H1 (cell line): ENCODE measurements around the gene MAFF. TPM values are rescaled to one million over a fixed set of nuclear protein-coding genes. Genes with fewer than 3 reads are reported as not detected.

Experiments
- CTCF ChIA-PET: fragments of 300-600 bp; sonication (Branson Sonifier 250); formaldehyde crosslinking; loops from one replicate; lab custom pipeline; 2021; ENCODE audit not compliant: partially characterized antibody; lab: Charles Lee
- POLR2A ChIA-PET: fragments of 300-600 bp; sonication (Branson Sonifier 250); formaldehyde crosslinking; loops from one replicate; lab custom pipeline; 2021; ENCODE audit warnings: inconsistent platforms; ENCODE audit not compliant: partially characterized antibody; lab: Charles Lee
- DNase-seq, 2 experiments: peaks; one replicate each; pipeline versions ENCODE4 v3.0.0 to v3.0.0-alpha.2; 2010 to 2022; ENCODE audit warnings: low spot score in 2 of 2, low read depth in 1 of 2, mixed read lengths in 1 of 2
- FAIRE-seq: peaks from 2 replicates; lab custom pipeline; 2011; peaks lifted over from hg19 to GRCh38; lab: Jason Lieb, UNC
- H2AFZ ChIP-seq: 2 replicates; pipeline ENCODE4 v1.8.1; 2012; ENCODE audit warnings: low read length, inconsistent platforms
- H2AK5ac ChIP-seq: 2 replicates; pipeline ENCODE4 v1.6.1; 2013; ENCODE audit warnings: low read depth, low read length
- H2BK120ac ChIP-seq: replicated peaks from 2 replicates; pipeline ENCODE3; 2013; ENCODE audit warnings: low read depth, low read length, inconsistent platforms
- H2BK12ac ChIP-seq: 2 replicates; pipeline ENCODE4 v1.6.1; 2013; ENCODE audit warnings: low read depth, low read length
- H2BK15ac ChIP-seq: 2 replicates; pipeline ENCODE4 v1.6.1; 2013; ENCODE audit warnings: low read length
- H2BK20ac ChIP-seq: 2 replicates; pipeline ENCODE4 v1.6.1; 2013; ENCODE audit warnings: low read length
- H2BK5ac ChIP-seq: 2 replicates; pipeline ENCODE4 v1.6.1; 2013; ENCODE audit warnings: low read depth, low read length
- H3K14ac ChIP-seq: 2 replicates; pipeline ENCODE4 v1.6.1; 2013; ENCODE audit warnings: inconsistent platforms; ENCODE audit not compliant: insufficient read length
- H3K18ac ChIP-seq: 2 replicates; pipeline ENCODE4 v1.6.1; 2013; ENCODE audit warnings: low read length; ENCODE audit errors: extremely low read depth
- H3K23ac ChIP-seq: 2 replicates; pipeline ENCODE4 v1.6.1; 2013; ENCODE audit warnings: inconsistent platforms; ENCODE audit not compliant: insufficient read length
- H3K23me2 ChIP-seq: 2 replicates; pipeline ENCODE4 v1.6.1; 2013; ENCODE audit warnings: low read depth, low read length
- H3K27ac ChIP-seq: 2 replicates; pipeline ENCODE4 v1.6.1; 2011; ENCODE audit warnings: low read depth, low read length, inconsistent platforms
- H3K27me3 ChIP-seq, 4 experiments: replicated peaks in 1 of 4; 1 replicate in 1 of 4; 2 replicates in 3 of 4; pipeline versions ENCODE4 v1.6.1 to v1.8.1; 2011 to 2013; ENCODE audit warnings: low read length in 3 of 4, mild to moderate bottlenecking in 3 of 4, inconsistent platforms in 2 of 4, mixed read lengths in 2 of 4, moderate library complexity in 1 of 4; ENCODE audit not compliant: control insufficient read depth in 3 of 4, insufficient read depth in 3 of 4; ENCODE audit errors: extremely low read depth in 1 of 4
- H3K36me3 ChIP-seq, 4 experiments: 2 replicates each; pipeline versions ENCODE4 v1.6.1 to v1.8.1; 2011 to 2013; ENCODE audit warnings: mild to moderate bottlenecking in 4 of 4, low read length in 3 of 4, moderate library complexity in 2 of 4, control low read depth in 1 of 4, inconsistent platforms in 1 of 4; ENCODE audit not compliant: insufficient read depth in 4 of 4, control insufficient read depth in 2 of 4
- H3K4ac ChIP-seq: replicated peaks from 2 replicates; pipeline ENCODE3; 2013; ENCODE audit warnings: low read length, low read depth, mixed read lengths, inconsistent platforms; ENCODE audit not compliant: insufficient read length
- H3K4me1 ChIP-seq, 4 experiments: replicated peaks in 1 of 4; 1 replicate in 1 of 4; 2 replicates in 3 of 4; pipeline versions ENCODE4 v1.6.1 to v1.8.1; 2011 to 2013; ENCODE audit warnings: low read length in 3 of 4, inconsistent platforms in 2 of 4, mixed read lengths in 1 of 4; ENCODE audit not compliant: insufficient read depth in 4 of 4, control insufficient read depth in 3 of 4
- H3K4me2 ChIP-seq, 2 experiments: 2 replicates each; pipeline versions ENCODE4 v1.6.1 to v1.8.1; 2011 to 2013; ENCODE audit warnings: low read depth in 2 of 2, low read length in 2 of 2, control low read depth in 1 of 2, inconsistent platforms in 1 of 2, mild to moderate bottlenecking in 1 of 2; ENCODE audit not compliant: insufficient read depth in 1 of 2
- H3K4me3 ChIP-seq, 4 experiments: fragments of 200-600, 300-600 bp in 1 of 4; sonication (generic), shearing (Covaris generic), sonication (Bioruptor Twin) in 1 of 4; 2 replicates each; pipeline versions ENCODE4 v1.5.1 to v1.8.1; 2011 to 2016; ENCODE audit warnings: low read length in 4 of 4, low read depth in 3 of 4, control low read depth in 2 of 4, inconsistent platforms in 2 of 4, mild to moderate bottlenecking in 2 of 4, mixed read lengths in 1 of 4, moderate library complexity in 1 of 4; ENCODE audit not compliant: insufficient read depth in 2 of 4; ENCODE audit errors: extremely low read depth in 1 of 4
- H3K56ac ChIP-seq: replicated peaks from 2 replicates; pipeline ENCODE3; 2013; ENCODE audit warnings: low read depth, mild to moderate bottlenecking, mixed read lengths, low read length, inconsistent platforms; ENCODE audit not compliant: insufficient read length
- H3K79me1 ChIP-seq: 2 replicates; pipeline ENCODE4 v1.6.1; 2013; ENCODE audit warnings: low read depth, low read length, control low read depth
- H3K79me2 ChIP-seq, 2 experiments: 2 replicates each; pipeline versions ENCODE4 v1.6.1 to v1.8.1; 2012 to 2013; ENCODE audit warnings: low read length in 2 of 2, mild to moderate bottlenecking in 2 of 2, inconsistent platforms in 1 of 2; ENCODE audit not compliant: insufficient read depth in 2 of 2, control insufficient read depth in 1 of 2
- H3K9ac ChIP-seq, 4 experiments: replicated peaks in 1 of 4; 1 replicate in 1 of 4; 2 replicates in 3 of 4; pipeline versions ENCODE4 v1.6.1 to v1.8.1; 2011 to 2013; ENCODE audit warnings: low read depth in 3 of 4, low read length in 3 of 4, control low read depth in 2 of 4, mild to moderate bottlenecking in 2 of 4, moderate library complexity in 2 of 4, inconsistent platforms in 1 of 4; ENCODE audit errors: extremely low read depth in 1 of 4
- H3K9me3 ChIP-seq, 2 experiments: 2 replicates each; pipeline versions ENCODE4 v1.6.1 to v1.8.1; 2012 to 2013; ENCODE audit warnings: mild to moderate bottlenecking in 2 of 2, moderate library complexity in 2 of 2, control low read depth in 1 of 2, inconsistent platforms in 1 of 2, low read depth in 1 of 2, low read length in 1 of 2, mixed read lengths in 1 of 2; ENCODE audit not compliant: insufficient read depth in 2 of 2
- H4K20me1 ChIP-seq, 2 experiments: replicated peaks in 1 of 2; 2 replicates each; pipeline versions ENCODE3 to v1.8.1; 2011 to 2013; ENCODE audit warnings: inconsistent platforms in 2 of 2, low read length in 2 of 2, mild to moderate bottlenecking in 1 of 2; ENCODE audit not compliant: insufficient read depth in 2 of 2, control insufficient read depth in 1 of 2
- H4K5ac ChIP-seq: 2 replicates; pipeline ENCODE4 v1.6.1; 2013; ENCODE audit warnings: low read length, low read depth, mixed read lengths, inconsistent platforms; ENCODE audit not compliant: insufficient read length
- H4K8ac ChIP-seq: 2 replicates; pipeline ENCODE4 v1.8.0; 2013; ENCODE audit warnings: mild to moderate bottlenecking, moderate library complexity, low read length, inconsistent platforms; ENCODE audit not compliant: insufficient read depth; ENCODE audit errors: extremely low read depth
- H4K91ac ChIP-seq: replicated peaks from 2 replicates; pipeline ENCODE3; 2013; ENCODE audit warnings: low read length, mixed read lengths, inconsistent platforms; ENCODE audit not compliant: insufficient read length
- RNF2 ChIP-seq: fragments of 200-900, 300-1000 bp; sonication (generic); IDR thresholded peaks from 2 replicates; pipeline ENCODE4 v1.7.1; 2016; ENCODE audit warnings: borderline replicate concordance, low read depth, mild to moderate bottlenecking, antibody characterized with exemption, low read length; ENCODE audit not compliant: poor library complexity, severe bottlenecking; ENCODE audit errors: missing control alignments
- TAF1 ChIP-seq: IDR thresholded peaks from 2 replicates; pipeline ENCODE4 v1.6.1; 2011; ENCODE audit warnings: mild to moderate bottlenecking, low read depth, low read length
- TAF7 ChIP-seq: optimal IDR thresholded peaks from 2 replicates; pipeline ENCODE3; 2011; ENCODE audit warnings: low read depth, mild to moderate bottlenecking, inconsistent platforms, low read length, moderate library complexity, borderline replicate concordance
- WGBS, 2 experiments: shearing (Covaris generic) in 1 of 2; methylation state at CpG; one replicate each; pipeline versions ENCODE4 v1.1.6 to v1.1.7; 2013 to 2015; ENCODE audit warnings: low lambda C conversion rate in 2 of 2, mixed read lengths in 2 of 2, inconsistent platforms in 1 of 2, low coverage in 1 of 2, missing lambda C conversion rate in 1 of 2; ENCODE audit not compliant: insufficient replicate concordance in 2 of 2, insufficient coverage in 1 of 2, insufficient read length in 1 of 2; ENCODE audit errors: extremely low coverage in 1 of 2, missing lambda C conversion rate in 1 of 2; 5-methylcytosine and 5-hydroxymethylcytosine counted together
- polyA plus RNA-seq, 7 experiments: library from polyadenylated mRNA; depleted of rRNA in 3 of 7; stranded (reverse) in 5 of 7; unstranded in 2 of 7; fragments of >200 nt in 5 of 7; fragments of 200-250 nt in 2 of 7; gene quantifications; 1 replicate in 5 of 7; 2 replicates in 1 of 7; 4 replicates in 1 of 7; pipeline versions ENCODE4 v1.2.1 to v1.2.3, GENCODE V29; 2011 to 2013; ENCODE audit warnings: missing spikeins in 2 of 7, mixed read lengths in 2 of 7
- total RNA-seq: library from RNA; stranded (reverse); fragmentation: NEBNext Ultra II Directional; extraction: Animal tissue kit (Norgen Biotek cat#: 25700); gene quantifications from 2 replicates; pipeline ENCODE4 v1.2.1, GENCODE V29; 2021

MAFF gene
- total and polyA plus RNA-seq, 2 of the 8 experiments (the other 6 are each of a cell fraction or from before 2014, with no cell fraction given) = 1.5 to 6.3 TPM

DNA sequence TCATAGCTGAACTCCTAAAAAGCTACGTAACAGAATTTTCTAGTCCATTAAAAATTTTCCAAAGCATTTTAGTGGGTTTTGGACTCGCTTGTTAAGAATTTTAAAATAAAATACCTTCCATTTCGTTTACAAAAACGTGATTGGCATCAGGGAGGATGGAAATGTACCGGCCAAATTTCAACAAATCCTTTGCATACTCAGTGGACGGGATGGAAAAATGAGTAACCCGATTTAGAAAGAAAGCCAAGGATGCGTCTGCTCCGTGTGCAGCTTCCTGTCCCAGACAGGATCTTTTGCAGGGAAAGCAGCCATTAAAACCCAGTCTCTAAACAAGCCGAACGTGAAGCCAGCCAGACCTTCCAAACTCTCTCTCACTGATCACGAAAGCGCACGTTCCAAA is 55.4 kb downstream of the MAFF start:
- DNase-seq = no peak
- H3K18ac ChIP-seq = no peak overlapping the region
- no peaks in the 10 kb centered on the region for H3K36me3 ChIP-seq
- no peaks in the 10 kb centered on the region for H3K9me3 ChIP-seq
- FAIRE-seq = no peak
- H3K27me3 ChIP-seq = no peaks in the 10 kb centered on the region
- peaks cover 9 to 12% of the 10 kb centered on the region in 2 experiments for H4K20me1 ChIP-seq
- H4K8ac ChIP-seq = no peak overlapping the region
- no peak overlapping the region for H2AK5ac ChIP-seq
- no peak overlapping the region for H2BK15ac ChIP-seq
- H4K91ac ChIP-seq = no peak overlapping the region
- no peak overlapping the region for H4K5ac ChIP-seq
- no peak overlapping the region for H3K4me2 ChIP-seq
- H2BK120ac ChIP-seq = no peak overlapping the region
- WGBS, 2 experiments = 91% methylated on average over 14 of the region's 14 CpGs; no CpG with 5 or more reads in 1 of the 2 experiments
- POLR2A ChIA-PET = interaction anchor here (1.4 kb wide), 1 partner anchor 14 kb away, joined by 5 read pairs; no protein-coding TSS in a partner anchor
- peaks cover 0 to 16% (median 4%) of the 10 kb centered on the region in 4 experiments; a peak in 5 of 7 replicates for H3K4me1 ChIP-seq
- no peak overlapping the region for H3K23ac ChIP-seq
- H2BK5ac ChIP-seq = no peak overlapping the region
- peaks cover 3 to 70% of the 10 kb centered on the region in 2 experiments; a peak in 3 of 4 replicates for H3K79me2 ChIP-seq
- no peak overlapping the region for H2BK12ac ChIP-seq
- H3K56ac ChIP-seq = no peak overlapping the region
- H3K27ac ChIP-seq = no peak overlapping the region
- H3K14ac ChIP-seq = no peak overlapping the region
- peaks cover 15% of the 10 kb centered on the region for H3K79me1 ChIP-seq
- no peaks in the 10 kb centered on the region for H3K23me2 ChIP-seq
- H2AFZ ChIP-seq = no peak overlapping the region
- no peak overlapping the region for H3K4ac ChIP-seq
- no peak overlapping the region for H3K4me3 ChIP-seq
- H2BK20ac ChIP-seq = no peak overlapping the region
- no peak overlapping the region; a peak in 1 of 7 replicates for H3K9ac ChIP-seq
- CTCF ChIA-PET = interaction anchor here (0.7 to 1.6 kb wide), 3 partner anchors 14 to 204 kb away, joined by 3 to 6 read pairs (median 3); no protein-coding TSS in a partner anchor
- TF ChIP-seq RNF2 (no peak), TAF1 (no peak), TAF7 (no peak)
